ENCODE results near the gene LBX1.

Gene LBX1

GRCh38 chr10:101244321-101245050 is 15.2 kb upstream of the LBX1 start:
- no peak for DNase-seq (ENCODE audit: low spot score)

GRCh38 chr10:101241840-101242707 is 12.8 kb upstream of the LBX1 start:
- no peak for DNase-seq (ENCODE audit: low spot score)

GRCh38 chr10:101238732-101239105 is 9.5 kb upstream of the LBX1 start:
- no peak for DNase-seq (ENCODE audit: low spot score)

GRCh38 chr10:101237982-101238731 is 8.9 kb upstream of the LBX1 start:
- DNase-seq (ENCODE audit: low spot score) = no peak

- no peak for DNase-seq (ENCODE audit: low spot score)
Observed at GRCh38 chr10:101237081-101237981, 8.1 kb upstream of the LBX1 start.

GRCh38 chr10:101236376-101237080 is 7.3 kb upstream of the LBX1 start:
- no peak for DNase-seq (ENCODE audit: low spot score)

- DNase-seq (ENCODE audit: low spot score) = no peak
Observed at GRCh38 chr10:101235766-101236165, 6.5 kb upstream of the LBX1 start.

GRCh38 chr10:101234333-101234732 is 5.1 kb upstream of the LBX1 start:
- no peak for DNase-seq (ENCODE audit: low spot score)

- no peak for DNase-seq (ENCODE audit: low spot score)
Observed at GRCh38 chr10:101233863-101234262, 4.6 kb upstream of the LBX1 start.

GRCh38 chr10:101233443-101233842 is 4.2 kb upstream of the LBX1 start:
- DNase-seq (ENCODE audit: low spot score) = no peak

- DNase-seq (ENCODE audit: low spot score) = no peak
Observed at GRCh38 chr10:101231912-101232689, 2.8 kb upstream of the LBX1 start.

GRCh38 chr10:101231092-101231491 is 1.8 kb upstream of the LBX1 start:
- DNase-seq (ENCODE audit: low spot score) = no peak

GRCh38 chr10:101230183-101230917 is 1.1 kb upstream of the LBX1 start:
- DNase-seq (ENCODE audit: low spot score) = no peak

GRCh38 chr10:101228966-101229265 is 347 bp downstream of the LBX1 start:
- DNase-seq (ENCODE audit: low spot score) = no peak

GRCh38 chr10:101228153-101228965 is 904 bp downstream of the LBX1 start:
- DNase-seq (ENCODE audit: low spot score) = no peak

- DNase-seq (ENCODE audit: low spot score) = no peak
Observed at GRCh38 chr10:101227429-101228152, 1.7 kb downstream of the LBX1 start.

GRCh38 chr10:101226491-101227428 is 2.5 kb downstream of the LBX1 start:
- DNase-seq (ENCODE audit: low spot score) = no peak
